WTC11 (cell line): Measurements from ENCODE around the gene PAQR6.

Source experiments
- CTCF ChIP-seq: fragments of 200-600 bp; IDR thresholded peaks from 2 replicates; pipeline ENCODE4 v1.8.0; 2022; ENCODE audit warnings: antibody characterized with exemption
- IRF2 ChIP-seq: sonication (generic); formaldehyde crosslinking; IDR thresholded peaks from 2 replicates; pipeline ENCODE4 v1.8.0; 2022; ENCODE audit warnings: low read depth, missing genetic modification reagents, borderline replicate concordance
- TCF7 ChIP-seq: sonication (generic); formaldehyde crosslinking; IDR thresholded peaks from 2 replicates; pipeline ENCODE4 v1.8.0; 2022; ENCODE audit warnings: mild to moderate bottlenecking, low read depth, missing genetic modification reagents, moderate library complexity

- TF ChIP-seq CTCF: no peak
- no peak for TF ChIP-seq IRF2 (CRISPR knock-in tag)
- TF ChIP-seq TCF7 (CRISPR knock-in tag): no peak
Observed at GRCh38 chr1:156262461-156263287, 14.8 kb upstream of the PAQR6 start.
